HG02571 (cell line): ENCODE results near the gene ETV3L.
"Not testable (repeated sequence)": the region's sequence is repeated elsewhere in the genome, so short reads cannot be mapped to it uniquely, and the experiment has no call there.

Experiments
- ATAC-seq: cut with Tn5 transposase; IDR thresholded peaks from one replicate; pipeline ENCODE4 v1.9.1; 2021; ENCODE audit warnings: mild to moderate bottlenecking, moderate library complexity; ENCODE audit not compliant: unreplicated experiment

Gene ETV3L

DNA sequence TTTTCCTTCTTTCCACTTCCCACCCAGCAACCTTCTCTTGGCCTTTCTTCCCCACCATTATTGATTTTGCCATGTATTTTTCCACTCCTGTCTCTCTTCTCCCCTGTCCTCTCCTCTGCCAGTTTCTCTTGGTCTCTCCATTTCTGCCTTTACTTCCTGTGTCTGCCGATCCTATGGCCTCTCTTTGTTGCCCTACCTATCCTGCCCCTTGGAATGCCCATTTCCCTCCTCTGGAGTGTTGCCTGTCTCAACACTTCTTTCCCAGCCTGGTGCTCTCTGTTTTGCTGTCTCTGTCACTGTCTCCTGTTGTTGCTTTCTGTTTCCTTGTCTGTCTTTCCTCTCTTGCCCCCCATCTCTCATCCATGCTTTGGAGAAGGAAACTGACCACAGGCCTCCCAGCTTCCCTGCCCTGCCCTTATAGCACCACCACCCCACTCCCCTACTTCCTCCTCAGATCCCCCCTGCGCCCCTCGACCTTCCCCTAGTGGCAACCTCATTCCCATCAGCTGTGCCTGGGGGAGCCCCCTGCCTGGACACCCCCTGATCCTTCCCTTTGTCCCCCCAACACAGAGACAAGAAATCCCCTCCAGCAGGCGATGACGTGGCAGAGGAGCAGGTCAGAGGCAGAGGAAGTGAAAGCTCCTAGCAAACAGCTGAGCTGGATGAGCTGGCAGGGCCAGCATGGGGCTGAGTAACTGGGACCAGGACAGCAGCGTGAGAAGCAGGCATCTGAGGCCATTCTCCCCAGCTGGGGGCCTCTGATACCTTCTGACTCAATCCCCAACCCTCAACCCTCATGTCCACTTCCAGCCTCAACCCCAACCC is 6.6 kb upstream of the ETV3L start:
- ATAC-seq = peak; percentile 59

DNA sequence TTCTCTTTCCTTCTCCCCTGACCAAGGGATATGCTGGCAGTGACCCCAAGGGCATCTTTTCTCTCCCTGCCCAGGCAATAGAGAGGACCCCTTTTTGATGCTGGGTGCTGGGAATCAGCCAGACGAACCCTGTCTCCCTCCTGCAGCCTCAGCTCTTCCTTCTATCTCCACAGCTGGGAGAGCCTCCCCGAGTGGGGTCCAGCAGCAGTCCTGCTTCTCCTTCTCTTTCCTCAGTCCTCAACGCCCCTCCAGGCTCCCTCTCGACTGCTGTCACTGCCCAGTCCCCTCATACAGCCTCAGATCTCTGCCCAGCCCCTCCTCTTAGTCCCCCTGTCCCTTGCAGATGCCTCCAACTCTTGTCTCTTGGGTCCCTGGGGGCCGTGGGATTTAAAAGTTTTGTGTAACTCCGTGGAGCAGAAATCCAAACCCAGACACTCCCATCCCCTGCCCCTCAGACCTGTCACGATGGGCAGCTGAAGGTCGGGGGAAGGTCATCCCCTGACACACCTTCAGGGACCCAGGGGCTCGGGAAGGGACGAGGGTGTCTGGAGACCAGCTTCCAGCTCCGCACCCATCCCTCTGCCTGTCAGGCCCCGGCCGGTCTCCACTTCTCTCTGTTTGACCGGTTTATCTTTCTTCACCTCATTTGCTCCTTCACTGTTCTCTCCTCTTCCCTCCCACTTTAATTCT is 5.8 kb upstream of the ETV3L start:
- no peak for ATAC-seq

DNA sequence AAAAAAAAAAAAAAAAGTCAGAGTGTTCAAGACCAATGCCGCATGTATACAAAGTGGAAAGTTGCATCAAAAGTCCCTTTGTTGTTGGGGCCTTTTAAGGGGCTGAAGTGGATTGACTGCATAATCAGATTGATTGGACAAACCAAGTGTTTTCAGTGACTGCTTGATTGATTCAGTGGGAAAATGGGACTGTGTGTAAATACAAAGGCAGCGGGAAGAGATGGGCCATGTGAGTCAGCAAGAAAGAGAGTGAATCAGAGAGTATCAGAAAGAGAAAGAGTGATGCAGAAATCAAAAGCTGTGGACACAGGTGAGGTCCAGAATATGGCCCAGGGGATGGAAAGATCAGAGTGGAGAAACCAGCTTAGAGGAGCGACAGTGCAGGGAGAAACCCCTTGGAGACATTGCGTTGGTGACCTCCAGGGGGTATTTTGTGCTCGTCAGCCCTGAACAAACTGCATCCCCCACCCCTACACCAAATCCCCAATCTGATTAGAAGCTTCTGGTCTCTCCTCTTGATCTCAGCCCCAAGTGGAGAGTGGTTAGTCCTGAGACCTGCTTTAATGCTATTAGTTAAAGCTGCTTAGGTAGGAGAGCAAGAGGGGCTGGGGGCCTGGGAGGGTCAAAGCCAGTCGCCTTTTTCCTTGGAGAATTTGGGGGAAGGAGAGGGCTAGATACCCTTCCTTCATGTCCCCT is 5.1 kb upstream of the ETV3L start:
- ATAC-seq = no peak

DNA sequence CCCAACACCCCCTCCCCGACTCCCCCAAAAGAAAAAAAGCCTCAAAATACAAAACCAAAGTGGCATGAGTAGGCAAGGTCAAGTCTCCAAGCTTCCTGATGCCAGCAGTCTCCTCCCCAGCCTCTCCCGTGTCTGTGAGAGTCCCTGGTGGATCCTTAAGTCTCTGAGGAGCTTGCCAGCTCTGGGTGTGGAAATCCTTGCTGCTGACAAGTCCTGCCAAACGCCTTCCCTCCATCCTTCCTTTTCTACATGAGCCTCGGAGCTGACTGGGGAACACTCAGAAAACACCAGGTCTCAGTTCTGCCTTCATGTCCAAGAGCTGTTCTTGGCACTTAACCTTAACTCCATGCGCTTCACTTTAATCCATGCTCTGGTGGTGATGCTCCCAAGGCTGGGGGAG is 3.7 kb upstream of the ETV3L start:
- ATAC-seq = no peak

DNA sequence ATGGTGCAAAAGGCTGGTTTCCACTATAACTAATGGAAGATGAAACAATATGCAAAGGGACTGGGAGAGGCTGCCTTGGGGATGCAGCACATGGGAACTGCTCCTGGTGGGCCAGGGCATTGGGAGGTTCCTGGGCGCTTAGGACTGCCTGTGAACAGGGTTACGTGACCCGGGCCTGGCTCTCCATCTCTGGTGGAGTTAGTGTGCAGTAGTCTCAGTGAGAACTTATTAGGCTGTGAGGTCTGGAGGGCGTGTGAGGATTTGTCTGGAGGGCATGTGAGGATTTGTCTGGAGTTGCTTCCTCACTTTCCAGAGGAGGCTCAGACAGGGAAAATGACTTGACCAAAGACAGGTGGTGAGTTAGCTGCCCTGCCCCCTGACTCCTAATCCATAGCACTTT is 1.5 kb upstream of the ETV3L start:
- ATAC-seq = no peak

DNA sequence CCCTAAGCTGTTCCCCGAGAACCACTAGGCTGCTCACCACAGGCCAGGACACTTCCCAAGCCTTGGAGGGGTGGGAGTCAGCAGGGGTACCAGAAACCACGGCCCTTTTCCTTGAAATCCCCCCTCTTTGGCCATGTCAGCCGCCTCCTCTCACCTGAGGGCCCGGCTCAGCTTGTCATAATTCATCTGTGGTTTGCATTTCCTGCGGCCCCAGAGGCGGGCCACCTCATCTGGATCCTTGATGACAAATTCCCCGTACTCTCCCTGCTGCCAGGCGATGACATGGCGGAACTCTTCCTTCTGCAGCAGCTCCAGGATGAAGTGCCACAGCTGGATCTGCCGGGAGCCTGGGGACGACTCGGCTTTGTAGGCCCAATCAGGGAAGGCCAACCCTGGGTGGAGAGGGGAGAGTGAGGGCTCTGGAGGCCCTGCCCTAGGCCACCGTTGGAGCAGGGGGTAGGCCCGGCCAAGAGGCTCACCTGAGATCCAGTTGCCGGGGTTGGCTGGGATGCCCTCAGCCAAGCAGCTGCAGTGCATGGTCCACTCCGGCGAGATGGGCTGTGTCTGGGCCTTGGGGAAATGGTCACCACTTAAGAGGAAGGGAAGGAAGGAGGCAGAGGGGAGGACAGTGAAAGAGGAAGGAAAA is 498 bp downstream of the ETV3L start:
- not testable (repeated sequence) for ATAC-seq

DNA sequence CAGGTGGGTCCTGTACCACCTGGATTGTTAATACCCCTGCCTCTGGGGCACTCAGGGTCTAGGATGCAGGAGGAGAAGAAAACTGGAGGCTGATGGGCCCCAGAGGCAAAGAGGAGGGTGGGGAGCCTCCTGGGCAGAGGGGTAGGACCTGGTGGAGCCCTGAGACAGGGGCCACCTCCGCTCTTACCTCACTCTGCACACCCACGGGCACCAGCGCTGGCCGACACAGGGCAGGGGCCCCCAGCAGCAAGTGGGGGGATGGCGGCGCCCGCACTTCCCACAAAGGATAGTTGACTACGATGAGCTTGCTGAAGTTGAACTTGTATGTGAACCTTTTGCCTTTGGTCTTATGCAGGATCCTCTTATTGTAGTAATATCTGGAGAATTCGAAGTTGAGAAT is 1.1 kb downstream of the ETV3L start:
- no peak for ATAC-seq

DNA sequence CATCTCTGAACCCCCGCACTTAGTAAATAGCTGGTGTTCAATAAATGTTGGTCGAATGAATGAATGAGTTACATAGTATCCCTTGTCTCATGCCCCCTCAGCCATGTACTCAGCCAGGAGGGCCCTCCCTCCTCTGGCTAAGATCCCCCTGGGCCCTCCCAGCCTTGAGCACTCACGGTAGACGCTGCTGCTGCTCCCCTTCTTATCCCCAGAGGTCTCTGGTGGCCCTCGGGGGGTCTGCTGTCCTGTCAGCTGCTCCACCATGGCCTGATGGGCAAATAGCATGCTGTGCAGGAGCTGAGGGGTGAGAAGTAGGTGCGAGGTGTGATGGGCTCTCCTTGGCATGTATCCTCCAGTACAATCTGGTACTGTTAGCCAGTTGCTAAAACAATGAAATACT is 1.9 kb downstream of the ETV3L start:
- no peak for ATAC-seq

DNA sequence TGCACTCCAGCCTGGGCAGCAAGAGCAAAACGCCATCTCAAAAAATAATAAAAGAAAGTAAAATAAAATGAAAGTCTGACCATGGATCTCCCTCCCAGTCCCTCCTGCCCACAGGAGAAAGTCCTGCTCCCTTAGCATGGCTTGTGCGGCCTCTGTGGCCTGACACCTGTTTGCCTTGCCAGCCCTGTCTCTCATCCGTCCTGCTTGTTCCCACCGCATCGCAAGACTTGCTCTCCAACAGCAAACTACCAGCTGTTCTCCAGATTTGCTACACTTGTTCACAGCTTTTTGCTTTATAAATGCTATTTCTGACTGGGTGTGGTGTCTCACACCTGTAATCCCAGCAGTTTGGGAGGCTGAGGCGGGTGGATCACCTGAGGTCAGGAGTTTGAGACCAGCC is 2.7 kb downstream of the ETV3L start:
- ATAC-seq = no peak

DNA sequence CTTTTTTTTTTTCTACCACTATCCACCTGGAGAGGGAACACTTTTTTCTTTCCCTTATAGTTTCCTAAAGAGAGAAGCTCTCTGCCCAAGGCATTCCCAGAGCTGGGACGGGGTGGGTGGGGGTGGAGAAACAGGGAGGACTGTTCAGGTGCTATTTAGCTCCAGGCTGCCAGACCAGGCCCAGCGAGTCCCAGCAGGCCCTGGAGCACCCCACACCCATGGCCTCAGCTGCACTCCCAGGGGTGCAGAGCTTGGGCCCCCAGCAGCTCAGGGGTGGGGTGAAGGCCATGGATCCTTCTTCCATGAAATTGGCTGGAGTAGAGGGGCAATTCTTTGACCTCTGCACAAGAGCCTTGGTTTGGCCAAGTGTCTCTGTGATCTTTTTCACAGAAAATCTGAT is 4.1 kb downstream of the ETV3L start:
- ATAC-seq = no peak

DNA sequence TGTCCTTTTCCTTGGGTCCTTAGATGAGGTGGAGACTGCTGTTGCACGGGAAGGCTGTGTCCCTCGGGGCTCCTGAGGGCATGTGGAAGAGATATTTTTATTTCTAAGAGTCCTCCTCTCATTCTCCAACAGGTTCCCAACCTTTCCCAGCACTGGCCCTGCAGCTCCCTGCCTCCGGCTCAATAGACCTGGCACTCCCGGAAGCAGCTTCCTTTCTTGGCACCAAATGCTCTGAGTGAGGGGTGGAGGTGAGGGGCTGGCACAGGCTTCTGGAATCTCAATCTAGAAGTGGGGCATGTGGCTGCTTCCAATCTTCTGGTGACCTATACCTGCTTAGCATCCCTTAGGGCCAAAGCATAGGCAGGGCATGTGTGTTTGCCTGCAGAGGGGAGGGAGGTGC is 4.5 kb downstream of the ETV3L start:
- no peak for ATAC-seq

DNA sequence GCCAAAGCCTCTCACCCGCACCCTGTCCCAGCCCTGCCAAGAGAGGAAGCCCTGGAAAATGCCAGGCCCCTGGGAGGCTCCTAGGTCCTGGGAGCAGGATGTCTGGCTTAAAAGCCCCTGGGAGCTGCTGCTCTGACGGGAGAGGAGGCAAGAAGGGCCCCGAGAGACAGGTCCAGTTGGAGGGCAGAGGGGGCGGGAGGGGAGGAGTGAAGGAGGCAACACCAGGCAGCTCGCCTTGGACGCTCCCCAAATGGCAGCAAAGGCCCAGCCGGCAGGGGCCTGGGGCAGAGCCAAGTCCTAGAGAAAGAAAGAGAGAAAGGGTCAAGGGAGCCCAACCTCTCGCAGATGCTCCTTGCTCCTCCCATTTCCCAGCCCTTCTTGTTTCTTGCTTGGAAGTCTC is 6.8 kb downstream of the ETV3L start:
- no peak for ATAC-seq

DNA sequence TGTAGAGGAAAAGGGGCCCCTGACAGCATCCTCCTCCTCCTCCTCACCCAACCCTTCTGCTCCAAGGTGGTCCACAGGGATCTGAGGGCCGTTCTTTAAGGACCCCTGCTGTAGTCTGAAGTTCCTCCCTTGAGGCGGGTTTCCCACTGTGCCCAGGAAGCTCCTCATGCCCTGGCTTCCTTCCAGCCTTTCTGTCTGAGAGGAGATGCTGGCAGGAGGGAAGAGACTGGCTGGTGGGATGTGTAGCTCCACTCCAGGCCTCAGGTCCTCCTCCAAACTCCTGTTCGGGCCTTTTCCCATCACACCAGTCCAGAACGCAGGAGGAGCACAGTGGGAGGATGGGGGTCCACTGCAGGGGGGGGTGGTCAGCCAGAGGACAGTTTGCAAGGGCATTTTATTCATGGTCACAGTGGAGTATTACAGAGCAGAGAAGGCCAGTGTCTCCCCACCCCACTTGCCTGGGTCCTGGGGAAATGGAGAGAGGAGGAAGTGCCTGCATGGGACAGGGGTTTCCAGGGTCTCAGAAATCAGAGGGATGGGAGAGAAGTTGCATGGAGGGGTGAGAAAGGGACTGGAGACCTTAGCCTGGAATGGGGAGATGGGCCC is 7.8 kb downstream of the ETV3L start:
- ATAC-seq = no peak

DNA sequence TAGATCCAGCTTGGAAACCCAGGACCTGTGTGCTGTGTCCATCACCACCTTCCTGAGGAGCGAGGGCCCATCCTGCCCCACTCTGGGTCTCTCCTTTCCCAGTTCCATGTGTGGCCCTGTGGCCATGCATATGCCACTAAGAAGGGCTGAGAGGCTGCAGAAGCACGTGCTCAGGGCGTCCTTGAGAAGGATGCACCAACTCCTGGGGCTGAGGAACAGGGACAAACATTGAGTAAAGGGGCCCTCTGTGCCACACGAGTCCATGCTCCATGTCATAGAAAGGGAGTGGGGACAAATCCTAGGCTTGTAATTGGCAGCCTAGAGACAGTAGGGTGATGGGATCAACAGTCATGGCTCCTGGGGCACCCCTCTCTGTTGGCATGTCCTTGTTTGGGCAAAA is 8.4 kb downstream of the ETV3L start:
- ATAC-seq = no peak

DNA sequence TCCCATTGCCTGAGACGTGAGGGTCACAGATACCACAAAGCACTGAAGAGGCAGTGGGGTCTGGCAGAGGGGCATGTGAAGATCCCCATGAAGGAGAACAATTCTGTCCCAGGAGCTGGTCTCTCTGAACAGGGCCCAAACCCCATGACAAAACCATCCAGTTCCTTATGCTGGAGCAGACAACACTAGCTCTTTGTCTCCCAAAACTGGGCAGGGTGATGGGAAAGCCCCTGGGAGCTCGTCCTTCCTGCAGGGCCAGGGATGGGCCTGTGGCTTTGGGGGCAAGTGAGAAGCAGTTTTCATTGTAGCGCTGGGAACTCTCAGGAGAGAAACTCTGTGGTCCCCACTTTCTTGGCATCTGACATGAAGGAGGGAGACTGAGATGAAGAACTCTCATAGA is 8.8 kb downstream of the ETV3L start:
- no peak for ATAC-seq

DNA sequence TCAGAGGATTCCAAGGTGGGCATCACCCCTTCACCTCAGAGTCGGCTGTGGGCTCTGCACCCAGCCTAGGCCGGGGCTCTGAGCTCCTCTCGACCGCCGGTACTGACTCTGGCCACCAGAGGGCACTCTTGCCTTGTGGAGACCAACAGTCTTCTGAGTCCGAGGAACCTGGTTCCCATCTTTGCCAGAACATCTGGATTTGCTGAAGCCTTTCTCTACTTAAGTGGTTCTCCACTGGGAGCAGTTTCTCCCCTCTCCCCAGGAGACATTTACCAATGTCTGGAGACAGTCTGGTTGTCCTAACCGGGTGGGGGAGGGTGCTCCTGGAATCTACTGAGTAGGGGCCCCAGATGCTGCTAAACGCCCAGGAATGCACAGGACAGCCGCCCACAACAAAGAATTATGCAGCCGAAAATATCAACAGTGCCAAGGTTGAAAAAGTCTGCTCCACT is 9.4 kb downstream of the ETV3L start:
- ATAC-seq = no peak

DNA sequence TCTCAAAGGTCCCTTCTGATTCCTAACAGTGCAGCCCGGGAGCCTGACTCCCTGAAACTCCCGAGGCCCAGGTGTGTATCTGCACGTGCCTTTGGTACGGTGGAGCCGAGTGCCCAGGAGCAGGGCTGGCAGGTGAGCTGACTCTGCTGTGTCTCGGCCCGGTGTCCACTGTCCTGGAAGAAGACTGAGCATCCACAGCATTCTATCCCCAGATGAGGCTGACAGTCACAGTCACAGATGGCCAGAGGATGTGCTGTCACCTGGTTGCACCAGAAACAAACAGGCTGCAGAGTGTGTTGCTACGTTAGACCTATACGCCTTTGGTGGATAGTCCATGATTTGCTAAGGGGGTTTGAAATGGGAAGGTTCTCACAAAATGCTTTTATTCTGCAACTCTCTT is 9.8 kb downstream of the ETV3L start:
- no peak for ATAC-seq

DNA sequence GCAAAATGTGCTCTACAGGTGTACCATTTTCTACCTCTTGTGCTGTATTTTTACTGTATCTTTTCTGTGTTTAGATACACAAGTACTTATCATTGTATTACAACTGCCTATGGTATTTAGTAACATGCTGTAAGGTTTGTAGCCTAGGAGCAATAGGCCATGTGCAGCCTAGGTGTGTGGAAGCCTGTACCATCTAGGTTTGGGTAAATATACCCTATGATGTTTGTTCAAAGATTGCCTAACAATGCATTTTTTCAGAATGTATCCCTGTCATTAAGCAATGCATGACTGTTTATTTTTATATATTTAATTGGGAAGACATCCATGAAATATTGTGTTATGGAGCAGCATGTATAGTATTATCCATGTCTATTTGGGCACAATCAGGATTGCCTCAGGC is 11.0 kb downstream of the ETV3L start:
- no peak for ATAC-seq

DNA sequence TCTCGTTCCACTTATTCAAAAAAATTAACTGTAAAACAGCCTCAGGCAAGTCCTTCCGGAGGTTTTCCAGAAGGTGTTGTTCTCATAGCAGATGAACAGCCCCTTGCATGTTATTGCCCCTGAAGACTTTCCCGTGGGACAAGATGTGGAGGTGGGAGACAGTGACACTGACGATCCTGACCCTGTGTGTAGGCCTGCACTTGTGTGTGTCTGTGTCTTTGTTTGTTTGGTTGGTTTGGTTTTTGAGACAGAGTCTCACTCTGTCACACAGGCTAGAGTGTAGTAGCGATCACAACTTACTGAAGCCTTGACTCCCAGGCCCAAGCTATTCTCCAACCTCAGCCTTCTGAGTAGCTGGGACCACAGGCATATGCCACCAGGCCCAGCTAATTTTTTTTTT is 12.6 kb downstream of the ETV3L start:
- no peak for ATAC-seq

DNA sequence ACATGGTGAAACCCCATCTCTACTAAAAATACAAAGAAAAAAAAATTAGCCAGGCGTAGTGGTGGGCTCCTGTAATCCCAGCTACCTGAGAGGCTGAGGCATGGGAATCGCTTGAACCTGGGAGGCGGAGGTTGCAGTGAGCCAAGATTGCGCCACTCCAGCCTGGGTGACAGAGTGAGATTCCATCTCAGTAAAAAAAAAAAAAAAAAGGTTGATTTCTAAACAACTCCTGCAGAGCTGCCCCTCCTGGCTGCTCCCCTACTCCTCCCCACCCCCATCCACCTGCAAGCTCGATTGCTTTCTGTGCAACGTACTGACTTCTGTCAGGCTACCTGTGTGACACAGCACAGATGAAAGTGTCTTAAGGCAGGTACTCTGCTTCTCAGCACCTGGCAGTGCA is 13.3 kb downstream of the ETV3L start:
- ATAC-seq = no peak

DNA sequence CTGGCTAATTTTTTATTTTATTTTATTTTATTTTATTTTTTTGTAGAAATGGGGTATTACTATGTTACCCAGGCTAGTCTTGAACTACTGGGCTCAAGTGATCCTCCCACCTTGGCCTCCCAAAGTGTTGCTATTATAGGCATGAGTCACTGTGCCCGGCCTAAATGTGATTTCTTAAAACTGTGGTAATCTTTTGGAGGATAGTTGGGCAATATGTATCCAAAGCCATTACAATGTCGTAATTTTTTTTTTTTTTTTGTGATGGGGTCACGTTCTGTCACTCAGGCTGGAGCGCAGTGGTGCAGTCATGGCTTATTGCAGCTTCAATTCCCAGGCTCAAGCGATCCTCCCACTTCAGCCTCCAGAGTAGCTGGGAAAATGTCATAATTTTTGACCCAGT is 14.2 kb downstream of the ETV3L start:
- no peak for ATAC-seq
